ENCODE measurements around the gene QRICH1. TPM values are rescaled to one million over a fixed set of nuclear protein-coding genes. Genes with fewer than 3 reads are reported as not detected.

The QRICH1 gene
- total RNA-seq, 1 donor = 75.3 TPM

DNA sequence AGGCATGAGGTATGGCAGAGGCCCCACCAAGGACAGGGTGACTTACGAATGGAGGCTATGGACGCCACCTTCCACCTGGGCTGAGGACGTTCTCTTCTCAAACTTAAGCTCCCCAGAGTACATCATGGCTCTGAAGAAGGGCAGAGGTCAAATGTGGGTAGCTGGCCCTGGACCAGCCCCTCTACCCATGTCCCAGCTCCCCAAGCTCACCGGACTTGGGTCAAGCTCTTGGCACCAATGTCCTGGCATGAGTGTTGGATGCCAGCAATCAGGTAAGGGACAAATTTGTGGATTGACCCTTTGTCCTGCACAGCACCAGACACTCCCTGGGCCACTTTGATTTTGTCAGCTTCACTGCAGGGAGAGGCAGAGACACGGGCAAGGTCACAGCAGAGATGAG lies 69.4 kb downstream of the QRICH1 start:
- TF ChIP-seq, protein P1, sequence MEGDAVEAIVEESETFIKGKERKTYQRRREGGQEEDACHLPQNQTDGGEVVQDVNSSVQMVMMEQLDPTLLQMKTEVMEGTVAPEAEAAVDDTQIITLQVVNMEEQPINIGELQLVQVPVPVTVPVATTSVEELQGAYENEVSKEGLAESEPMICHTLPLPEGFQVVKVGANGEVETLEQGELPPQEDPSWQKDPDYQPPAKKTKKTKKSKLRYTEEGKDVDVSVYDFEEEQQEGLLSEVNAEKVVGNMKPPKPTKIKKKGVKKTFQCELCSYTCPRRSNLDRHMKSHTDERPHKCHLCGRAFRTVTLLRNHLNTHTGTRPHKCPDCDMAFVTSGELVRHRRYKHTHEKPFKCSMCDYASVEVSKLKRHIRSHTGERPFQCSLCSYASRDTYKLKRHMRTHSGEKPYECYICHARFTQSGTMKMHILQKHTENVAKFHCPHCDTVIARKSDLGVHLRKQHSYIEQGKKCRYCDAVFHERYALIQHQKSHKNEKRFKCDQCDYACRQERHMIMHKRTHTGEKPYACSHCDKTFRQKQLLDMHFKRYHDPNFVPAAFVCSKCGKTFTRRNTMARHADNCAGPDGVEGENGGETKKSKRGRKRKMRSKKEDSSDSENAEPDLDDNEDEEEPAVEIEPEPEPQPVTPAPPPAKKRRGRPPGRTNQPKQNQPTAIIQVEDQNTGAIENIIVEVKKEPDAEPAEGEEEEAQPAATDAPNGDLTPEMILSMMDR (IDR thresholded peaks at IDR 0.05; ENCODE audit: insufficient read depth, low read length) = no peak
- DNase-seq (ENCODE audit: low read depth) = no peak
- no peak overlapping the region for H3K4me3 ChIP-seq (ENCODE audit: low read depth, low read length)

DNA sequence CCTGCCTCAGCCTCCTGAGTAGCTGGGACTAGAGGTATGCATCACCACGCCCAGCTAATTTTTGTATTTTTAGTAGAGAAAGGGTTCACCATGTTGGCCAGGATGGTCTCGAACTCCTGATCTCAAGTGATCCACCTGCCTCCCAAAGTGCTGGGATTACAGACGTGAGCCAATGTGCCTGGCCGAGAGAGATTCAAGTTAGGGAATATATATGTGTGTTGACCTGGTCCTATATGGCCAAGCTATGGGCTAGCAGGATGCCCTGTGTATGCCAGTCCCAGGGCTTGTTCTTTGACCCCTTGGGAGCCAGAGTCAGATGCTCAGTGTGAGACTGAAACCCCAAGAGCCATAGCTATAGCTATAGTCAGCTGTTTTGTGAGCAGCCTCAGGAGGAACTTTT lies 70.1 kb downstream of the QRICH1 start:
- DNase-seq (ENCODE audit: low read depth) = no peak
- TF ChIP-seq, protein P1 (IDR thresholded peaks at IDR 0.05; ENCODE audit: insufficient read depth, low read length) = no peak
- no peak overlapping the region for H3K4me3 ChIP-seq (ENCODE audit: low read depth, low read length)

DNA sequence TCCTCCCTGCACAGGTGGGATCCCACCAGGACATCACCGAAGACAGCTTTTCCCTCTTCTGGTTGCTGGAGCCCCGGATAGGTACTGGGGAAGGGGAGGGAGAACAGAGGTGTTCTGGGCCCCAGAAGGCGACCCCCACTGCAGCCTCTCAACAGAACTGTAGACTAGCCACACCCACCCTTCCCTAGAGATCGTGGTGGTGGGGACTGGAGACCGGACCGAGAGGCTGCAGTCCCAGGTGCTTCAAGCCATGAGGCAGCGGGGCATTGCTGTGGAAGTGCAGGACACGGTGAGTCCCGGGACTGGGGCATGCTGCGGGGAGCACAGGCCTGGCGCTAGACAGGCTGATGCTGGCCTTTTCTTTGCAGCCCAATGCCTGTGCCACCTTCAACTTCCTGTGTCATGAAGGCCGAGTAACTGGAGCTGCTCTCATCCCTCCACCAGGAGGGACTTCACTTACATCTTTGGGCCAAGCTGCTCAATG lies 71.1 kb downstream of the QRICH1 start:
- peak overlapping the region; percentile 92 for H3K4me3 ChIP-seq (ENCODE audit: low read depth, low read length)
- TF ChIP-seq, protein P1 (IDR thresholded peaks at IDR 0.05; ENCODE audit: insufficient read depth, low read length) = no peak
- DNase-seq (ENCODE audit: low read depth) = no peak

DNA sequence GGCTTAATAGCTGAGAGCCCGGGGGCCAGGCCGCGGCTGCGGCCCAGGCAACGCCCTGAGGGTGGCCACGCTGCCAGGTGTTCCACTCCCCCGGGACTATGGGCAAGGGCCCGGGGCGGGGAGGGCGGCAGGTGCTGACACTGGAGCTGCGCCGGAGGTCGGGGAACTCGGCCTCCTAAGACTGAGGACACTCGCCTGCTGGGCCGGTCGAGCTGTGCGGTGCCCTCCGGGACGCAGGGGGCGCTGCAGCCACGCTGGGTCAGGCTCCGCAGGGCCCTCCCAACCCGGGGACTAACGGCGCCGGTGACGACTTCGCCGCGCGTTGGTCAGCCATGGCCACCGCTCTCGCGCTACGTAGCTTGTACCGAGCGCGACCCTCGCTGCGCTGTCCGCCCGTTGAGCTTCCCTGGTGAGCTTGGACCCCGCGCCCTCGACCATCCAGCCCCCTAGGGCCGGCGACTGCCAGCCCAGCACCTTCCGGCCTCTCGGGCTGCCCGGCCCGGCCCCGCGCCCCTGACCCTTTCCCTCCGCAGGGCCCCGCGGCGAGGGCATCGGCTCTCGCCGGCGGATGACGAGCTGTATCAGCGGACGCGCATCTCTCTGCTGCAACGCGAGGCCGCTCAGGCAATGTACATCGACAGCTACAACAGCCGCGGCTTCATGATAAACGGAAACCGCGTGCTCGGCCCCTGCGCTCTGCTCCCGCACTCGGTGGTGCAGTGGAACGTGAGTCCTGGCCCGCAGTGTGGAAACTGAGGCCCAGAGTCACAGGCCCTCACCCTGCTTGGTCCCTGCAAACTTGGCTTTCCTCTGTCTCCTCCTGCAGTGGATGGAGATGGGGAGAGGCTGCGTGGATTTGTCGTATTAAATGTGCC lies 71.8 kb downstream of the QRICH1 start, which contains the start of gene NDUFAF3:
NDUFAF3 (plus strand) TSS at position 309 of the 875 bp plus-strand sequence; CDS start at position 333, 24 bp downstream.
- peak; percentile 92 for DNase-seq (ENCODE audit: low read depth)
- H3K4me3 ChIP-seq (ENCODE audit: low read depth, low read length) = peak within 1 kb of the TSS; percentile 92
- TF ChIP-seq, protein P1 (IDR thresholded peaks at IDR 0.05; ENCODE audit: insufficient read depth, low read length) = peak; percentile 87

DNA sequence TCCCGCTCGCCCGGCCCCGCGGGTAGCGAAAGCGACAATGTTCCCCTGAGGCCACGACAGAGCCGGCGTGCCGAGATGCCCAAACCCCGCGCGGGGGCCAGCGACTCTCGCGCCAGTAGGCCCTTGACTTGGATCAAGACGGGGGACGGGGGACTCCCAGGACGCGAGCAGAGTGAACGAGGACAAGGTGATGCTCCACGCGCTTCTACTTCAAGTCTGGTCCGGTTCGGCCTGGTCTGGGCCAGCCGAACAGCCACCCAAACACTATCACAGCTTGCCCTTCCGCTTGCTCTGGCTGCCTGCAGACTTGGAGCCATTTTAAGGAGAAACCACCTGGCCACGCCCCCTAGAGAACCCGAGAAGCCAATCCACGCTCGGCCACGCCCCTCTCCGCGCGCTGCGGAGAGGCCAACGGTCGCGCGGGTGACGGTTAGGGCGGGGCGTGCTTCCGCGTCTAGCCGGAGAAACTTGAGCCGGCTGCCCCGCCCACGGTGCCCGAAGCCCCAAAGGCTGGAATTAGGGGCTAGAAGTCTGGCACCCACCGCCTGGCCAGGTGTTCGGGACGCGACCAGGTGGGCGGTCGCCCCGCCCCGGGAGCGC lies 72.6 kb downstream of the QRICH1 start:
- TF ChIP-seq, protein P1 (IDR thresholded peaks at IDR 0.05; ENCODE audit: insufficient read depth, low read length) = no peak
- DNase-seq (ENCODE audit: low read depth) = peak; percentile 97
- H3K4me3 ChIP-seq (ENCODE audit: low read depth, low read length) = peak overlapping the region; percentile 92

DNA sequence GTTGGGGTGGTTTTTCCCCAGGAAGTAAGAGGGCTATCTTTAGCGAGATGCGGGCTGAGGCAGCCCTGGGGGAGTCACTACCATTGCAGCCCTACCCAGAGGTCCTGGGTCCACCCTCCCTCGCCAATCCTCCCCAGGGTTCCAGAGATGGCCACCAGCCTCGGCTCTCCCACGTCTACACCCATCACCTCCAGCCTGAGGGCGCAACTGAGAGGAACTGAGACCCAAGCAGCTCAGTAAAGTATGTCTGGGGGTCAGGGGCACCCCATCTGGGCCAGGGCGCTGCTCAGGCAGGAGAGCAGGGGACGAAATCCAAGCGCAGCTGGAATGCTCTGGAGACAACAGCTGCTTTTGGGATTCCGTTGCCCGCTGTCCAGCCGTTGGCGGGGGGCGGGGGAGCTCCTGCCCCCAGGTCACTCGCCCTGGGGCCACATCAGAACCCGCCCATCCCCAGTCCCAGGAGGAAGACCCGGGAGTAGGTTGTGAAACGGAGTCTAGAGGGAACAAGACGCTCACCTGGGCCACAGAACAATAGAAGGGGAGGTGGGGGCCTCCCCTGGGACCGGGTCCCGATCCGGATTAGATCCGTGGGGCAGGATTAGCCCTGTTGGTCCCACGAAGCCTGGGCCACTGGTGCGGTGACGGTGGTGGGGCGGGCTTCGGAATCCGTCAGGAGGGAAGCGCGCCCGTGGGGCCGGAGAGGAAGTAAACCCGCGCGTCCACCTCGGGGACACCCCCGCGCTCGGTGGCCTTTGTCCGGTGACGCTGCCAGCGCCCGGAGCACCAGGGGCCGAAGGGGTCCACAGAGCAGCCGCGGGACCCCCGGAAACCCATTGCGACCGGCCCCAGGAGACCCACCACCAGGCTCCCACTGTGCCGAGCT lies 73.3 kb downstream of the QRICH1 start:
- no peak for DNase-seq (ENCODE audit: low read depth)

More for the DNA sequence above, 73.3 kb downstream of the QRICH1 start:
- TF ChIP-seq, protein P1 (IDR thresholded peaks at IDR 0.05; ENCODE audit: insufficient read depth, low read length) = no peak
- peak overlapping the region; percentile 92 for H3K4me3 ChIP-seq (ENCODE audit: low read depth, low read length)
